Ovary (tissue), 3 donors: Measurements from ENCODE around the gene P4HA1.

ENCODE experiments used
- CTCF ChIP-seq, 3 donors: fragments of 450-650 bp in 2 of 3; fragments of 200-600 bp in 1 of 3; IDR thresholded peaks; one replicate each; pipeline versions ENCODE4 v1.5.1 to v1.8.0; 2016 to 2022; ENCODE audit warnings: antibody characterized with exemption in 3 of 3, mild to moderate bottlenecking in 1 of 3
- POLR2A ChIP-seq: fragments of 450-650 bp; IDR thresholded peaks from one replicate; pipeline ENCODE4 v1.6.1; 2017; ENCODE audit warnings: antibody characterized with exemption, mild to moderate bottlenecking, moderate library complexity
- donor health status: DM: no; HTN: no; CAD: no.

GRCh38 chr10:72980348-72980747 lies 116.3 kb downstream of the P4HA1 start:
- TF ChIP-seq CTCF (IDR thresholded peaks at IDR 0.05) (no peak), POLR2A (no peak)
